ENCODE data around the gene CPLANE2.

Gene CPLANE2

DNA sequence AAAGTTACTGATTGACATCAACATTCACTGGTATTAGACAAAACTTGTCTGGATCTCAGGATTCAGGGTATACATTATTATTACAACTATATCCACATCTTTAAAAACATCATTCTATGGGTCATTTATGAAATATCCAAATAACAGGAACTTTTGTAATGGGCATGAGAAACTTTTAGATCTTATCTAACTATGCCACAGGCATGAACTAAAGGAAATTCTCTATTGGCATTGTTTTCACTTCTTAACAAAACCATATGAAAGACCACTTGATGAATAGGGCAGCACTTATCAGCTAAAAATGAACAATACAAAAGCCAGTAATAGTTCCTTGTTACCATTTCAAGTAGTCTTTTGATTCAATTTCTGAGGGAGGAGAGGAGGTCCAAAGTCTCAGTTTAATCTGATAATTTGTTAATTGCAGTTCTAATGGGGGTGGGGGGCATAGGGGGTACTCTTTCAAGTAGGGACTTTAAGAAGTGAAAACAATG, 30.8 kb upstream of the CPLANE2 start:
- H3K9ac ChIP-seq (ENCODE audit: low read length) = no peak overlapping the region
- H3K4me2 ChIP-seq (ENCODE audit: low read depth, low read length) = no peak overlapping the region
- no peaks in the 10 kb centered on the region for H3K36me3 ChIP-seq (replicated peaks; ENCODE audit: insufficient read depth, low read length)
- no peaks in the 10 kb centered on the region for H3K9me2 ChIP-seq (replicated peaks; ENCODE audit: insufficient read depth, low read length)
- TF ChIP-seq EZH2 (optimal IDR thresholded peaks at IDR 0.05; ENCODE audit: low read depth, low read length) (no peak), EZH2phosphoT487 (IDR thresholded peaks at IDR 0.05; ENCODE audit: low read length) (no peak)
- TF ChIP-seq, protein P1, sequence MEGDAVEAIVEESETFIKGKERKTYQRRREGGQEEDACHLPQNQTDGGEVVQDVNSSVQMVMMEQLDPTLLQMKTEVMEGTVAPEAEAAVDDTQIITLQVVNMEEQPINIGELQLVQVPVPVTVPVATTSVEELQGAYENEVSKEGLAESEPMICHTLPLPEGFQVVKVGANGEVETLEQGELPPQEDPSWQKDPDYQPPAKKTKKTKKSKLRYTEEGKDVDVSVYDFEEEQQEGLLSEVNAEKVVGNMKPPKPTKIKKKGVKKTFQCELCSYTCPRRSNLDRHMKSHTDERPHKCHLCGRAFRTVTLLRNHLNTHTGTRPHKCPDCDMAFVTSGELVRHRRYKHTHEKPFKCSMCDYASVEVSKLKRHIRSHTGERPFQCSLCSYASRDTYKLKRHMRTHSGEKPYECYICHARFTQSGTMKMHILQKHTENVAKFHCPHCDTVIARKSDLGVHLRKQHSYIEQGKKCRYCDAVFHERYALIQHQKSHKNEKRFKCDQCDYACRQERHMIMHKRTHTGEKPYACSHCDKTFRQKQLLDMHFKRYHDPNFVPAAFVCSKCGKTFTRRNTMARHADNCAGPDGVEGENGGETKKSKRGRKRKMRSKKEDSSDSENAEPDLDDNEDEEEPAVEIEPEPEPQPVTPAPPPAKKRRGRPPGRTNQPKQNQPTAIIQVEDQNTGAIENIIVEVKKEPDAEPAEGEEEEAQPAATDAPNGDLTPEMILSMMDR (IDR thresholded peaks at IDR 0.05; ENCODE audit: low read length) = no peak
- no peaks in the 10 kb centered on the region for H3K9me3 ChIP-seq (replicated peaks; ENCODE audit: insufficient read depth, low read length)
- H3K79me2 ChIP-seq (ENCODE audit: low read length) = no peaks in the 10 kb centered on the region
- H3K4me3 ChIP-seq (ENCODE audit: low read length) = no peak overlapping the region
- no peak for DNase-seq
- no peaks in the 10 kb centered on the region for H3K27me3 ChIP-seq (replicated peaks; ENCODE audit: insufficient read depth, low read length)
- no peaks in the 10 kb centered on the region for H4K20me1 ChIP-seq (ENCODE audit: insufficient read depth, low read length)
- H3K27ac ChIP-seq (ENCODE audit: low read length) = no peak overlapping the region
- H3K4me1 ChIP-seq (ENCODE audit: low read length) = no peaks in the 10 kb centered on the region
- H3F3A ChIP-seq (ENCODE audit: insufficient read depth, low read length) = no peaks in the 10 kb centered on the region
- no peak overlapping the region for H2AFZ ChIP-seq (ENCODE audit: low read length)

DNA sequence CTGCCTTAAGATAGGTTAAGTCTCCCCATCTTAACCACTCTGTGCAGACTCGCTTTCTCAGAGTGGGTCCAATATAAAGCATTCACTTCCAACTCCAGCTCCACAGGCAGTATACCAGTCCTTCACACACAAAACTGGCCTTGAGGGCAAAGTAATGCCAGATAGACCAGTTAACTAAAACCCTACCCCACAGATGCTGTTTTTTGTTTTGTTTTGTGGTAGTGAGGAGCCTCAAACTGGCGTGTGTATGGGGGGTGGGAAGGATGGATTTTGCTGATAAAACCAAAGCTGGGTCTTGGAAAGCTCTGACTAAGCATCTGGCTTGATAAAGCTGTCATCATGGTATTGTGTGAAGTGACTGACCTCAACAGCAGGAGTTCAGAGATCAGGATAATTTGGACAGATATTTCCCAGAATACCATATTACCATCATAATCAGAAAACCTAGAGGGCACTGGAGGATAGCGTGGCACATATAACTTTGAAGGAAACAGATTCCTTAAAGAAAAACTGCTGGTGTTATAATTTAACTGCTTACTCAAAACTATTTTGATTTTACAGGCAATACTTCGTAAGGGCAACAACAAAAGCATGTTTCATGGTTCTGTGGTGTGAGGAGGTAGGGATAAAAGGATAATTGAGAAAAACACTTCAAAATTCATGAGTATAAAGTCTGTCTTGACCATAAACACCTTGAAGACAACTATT, 29.6 kb upstream of the CPLANE2 start:
- Histone ChIP-seq H3K4me2 (ENCODE audit: low read depth, low read length) (no peak overlapping the region), H3K4me3 (ENCODE audit: low read length) (no peak overlapping the region), H3K9ac (ENCODE audit: low read length) (no peak overlapping the region), H3F3A (ENCODE audit: insufficient read depth, low read length) (no peaks in the 10 kb centered on the region), H3K36me3 (replicated peaks; ENCODE audit: insufficient read depth, low read length) (no peaks in the 10 kb centered on the region), H3K4me1 (ENCODE audit: low read length) (no peaks in the 10 kb centered on the region), H3K9me2 (replicated peaks; ENCODE audit: insufficient read depth, low read length) (no peaks in the 10 kb centered on the region), H3K27ac (ENCODE audit: low read length) (no peak overlapping the region), H2AFZ (ENCODE audit: low read length) (no peak overlapping the region), H4K20me1 (ENCODE audit: insufficient read depth, low read length) (no peaks in the 10 kb centered on the region), H3K27me3 (replicated peaks; ENCODE audit: insufficient read depth, low read length) (no peaks in the 10 kb centered on the region), H3K79me2 (ENCODE audit: low read length) (no peaks in the 10 kb centered on the region), H3K9me3 (replicated peaks; ENCODE audit: insufficient read depth, low read length) (no peaks in the 10 kb centered on the region)
- DNase-seq = no peak
- TF ChIP-seq EZH2 (optimal IDR thresholded peaks at IDR 0.05; ENCODE audit: low read depth, low read length) (no peak), EZH2phosphoT487 (IDR thresholded peaks at IDR 0.05; ENCODE audit: low read length) (no peak)
- TF ChIP-seq, protein P1 (IDR thresholded peaks at IDR 0.05; ENCODE audit: low read length) = no peak

DNA sequence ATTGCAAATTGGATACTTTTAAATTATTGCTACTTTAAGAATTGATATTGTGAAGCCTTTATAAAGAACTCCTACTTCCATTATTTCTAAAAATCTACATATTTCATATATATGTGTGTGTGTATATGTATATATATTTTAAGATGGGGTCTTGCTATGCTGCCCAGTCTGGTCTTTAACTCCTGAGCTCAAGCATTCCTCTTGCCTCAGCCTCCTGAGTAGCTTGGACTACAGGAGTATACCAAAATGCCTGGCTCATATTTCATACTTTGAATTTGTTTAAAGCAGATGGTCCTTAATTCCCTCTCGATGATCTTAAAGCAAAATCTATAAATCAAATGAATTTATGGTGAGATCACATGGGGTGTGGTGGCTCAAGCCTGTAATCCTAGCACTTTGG, 25.1 kb upstream of the CPLANE2 start:
- no peaks in the 10 kb centered on the region for H3K9me2 ChIP-seq (replicated peaks; ENCODE audit: insufficient read depth, low read length)
- TF ChIP-seq EZH2 (optimal IDR thresholded peaks at IDR 0.05; ENCODE audit: low read depth, low read length) (no peak), EZH2phosphoT487 (IDR thresholded peaks at IDR 0.05; ENCODE audit: low read length) (no peak)
- TF ChIP-seq, protein P1 (IDR thresholded peaks at IDR 0.05; ENCODE audit: low read length) = no peak
- no peak overlapping the region for H2AFZ ChIP-seq (ENCODE audit: low read length)
- no peaks in the 10 kb centered on the region for H4K20me1 ChIP-seq (ENCODE audit: insufficient read depth, low read length)
- no peak overlapping the region for H3K27ac ChIP-seq (ENCODE audit: low read length)
- H3K4me2 ChIP-seq (ENCODE audit: low read depth, low read length) = no peak overlapping the region
- H3K4me1 ChIP-seq (ENCODE audit: low read length) = no peaks in the 10 kb centered on the region
- H3F3A ChIP-seq (ENCODE audit: insufficient read depth, low read length) = no peaks in the 10 kb centered on the region
- no peak for DNase-seq
- H3K9ac ChIP-seq (ENCODE audit: low read length) = no peak overlapping the region
- no peak overlapping the region for H3K4me3 ChIP-seq (ENCODE audit: low read length)
- H3K27me3 ChIP-seq (replicated peaks; ENCODE audit: insufficient read depth, low read length) = no peaks in the 10 kb centered on the region
- H3K36me3 ChIP-seq (replicated peaks; ENCODE audit: insufficient read depth, low read length) = no peaks in the 10 kb centered on the region
- H3K9me3 ChIP-seq (replicated peaks; ENCODE audit: insufficient read depth, low read length) = no peaks in the 10 kb centered on the region
- H3K79me2 ChIP-seq (ENCODE audit: low read length) = no peaks in the 10 kb centered on the region; the same call in 1 of the 2 replicates

Measured in MM.1S (cell line).